Measurements from ENCODE around the gene SH3PXD2B.
"Not testable (repeated sequence)": the region's sequence is repeated elsewhere in the genome, so short reads cannot be mapped to it uniquely, and the experiment has no call there.

The SH3PXD2B gene

GRCh38 chr5:172411484-172412072, 42.7 kb downstream of the SH3PXD2B start:
- no peak overlapping the region for H3K9ac ChIP-seq (ENCODE audit: low read length)
- no peak overlapping the region for H2AFZ ChIP-seq (ENCODE audit: low read length)
- no peak overlapping the region for H3K27ac ChIP-seq (ENCODE audit: low read depth, low read length, poor library complexity, severe bottlenecking)
- no peaks in the 10 kb centered on the region for H3K9me3 ChIP-seq (ENCODE audit: low read length)
- H3K4me2 ChIP-seq (ENCODE audit: low read length): no peak overlapping the region
- no peak overlapping the region for H3K4me3 ChIP-seq (ENCODE audit: low read depth, low read length, poor library complexity, severe bottlenecking)
- no peaks in the 10 kb centered on the region for H3K9me2 ChIP-seq (ENCODE audit: low read depth, low read length)
- no peaks in the 10 kb centered on the region for H3K79me2 ChIP-seq (ENCODE audit: insufficient read depth, low read length)
- no peaks in the 10 kb centered on the region for H3F3A ChIP-seq (ENCODE audit: insufficient read depth, low read length)
- no peaks in the 10 kb centered on the region for H3K36me3 ChIP-seq (ENCODE audit: insufficient read depth, low read length)
- H3K4me1 ChIP-seq (ENCODE audit: insufficient read depth, low read length, severe bottlenecking): no peaks in the 10 kb centered on the region
- TF ChIP-seq EZH2 (IDR thresholded peaks at IDR 0.05; ENCODE audit: borderline replicate concordance, low read length) (no peak), CTCF (IDR thresholded peaks at IDR 0.05; ENCODE audit: low read length) (no peak)
- peaks cover 3% of the 10 kb centered on the region; the same call in 1 of the 2 replicates for H3K27me3 ChIP-seq (ENCODE audit: insufficient read depth, low read length)
- H4K20me1 ChIP-seq (ENCODE audit: insufficient read depth, low read length): no peaks in the 10 kb centered on the region

- no peaks in the 10 kb centered on the region for H4K20me1 ChIP-seq (ENCODE audit: insufficient read depth, low read length)
- H3K36me3 ChIP-seq (ENCODE audit: insufficient read depth, low read length): no peaks in the 10 kb centered on the region
- H3K27ac ChIP-seq (ENCODE audit: low read depth, low read length, poor library complexity, severe bottlenecking): no peak overlapping the region
- no peaks in the 10 kb centered on the region for H3K9me3 ChIP-seq (ENCODE audit: low read length)
- H3K9ac ChIP-seq (ENCODE audit: low read length): no peak overlapping the region
- H3K27me3 ChIP-seq (ENCODE audit: insufficient read depth, low read length): peaks cover 3% of the 10 kb centered on the region; the same call in 1 of the 2 replicates
- H3K4me2 ChIP-seq (ENCODE audit: low read length): no peak overlapping the region
- no peak overlapping the region for H3K4me3 ChIP-seq (ENCODE audit: low read depth, low read length, poor library complexity, severe bottlenecking)
- no peaks in the 10 kb centered on the region for H3K79me2 ChIP-seq (ENCODE audit: insufficient read depth, low read length)
- no peak for TF ChIP-seq CTCF (IDR thresholded peaks at IDR 0.05; ENCODE audit: low read length)
- no peak for TF ChIP-seq EZH2 (IDR thresholded peaks at IDR 0.05; ENCODE audit: borderline replicate concordance, low read length)
- H3F3A ChIP-seq (ENCODE audit: insufficient read depth, low read length): no peaks in the 10 kb centered on the region
- H3K4me1 ChIP-seq (ENCODE audit: insufficient read depth, low read length, severe bottlenecking): no peaks in the 10 kb centered on the region
- H2AFZ ChIP-seq (ENCODE audit: low read length): no peak overlapping the region
- no peaks in the 10 kb centered on the region for H3K9me2 ChIP-seq (ENCODE audit: low read depth, low read length)
Observed at GRCh38 chr5:172410662-172411483, 43.5 kb downstream of the SH3PXD2B start.

GRCh38 chr5:172410160-172410559, 44.2 kb downstream of the SH3PXD2B start:
- Histone ChIP-seq H3K4me2 (ENCODE audit: low read length) (no peak overlapping the region), H2AFZ (ENCODE audit: low read length) (no peak overlapping the region), H3K4me3 (ENCODE audit: low read depth, low read length, poor library complexity, severe bottlenecking) (no peak overlapping the region), H3K27ac (ENCODE audit: low read depth, low read length, poor library complexity, severe bottlenecking) (no peak overlapping the region), H3F3A (ENCODE audit: insufficient read depth, low read length) (no peaks in the 10 kb centered on the region), H3K9me2 (ENCODE audit: low read depth, low read length) (no peaks in the 10 kb centered on the region), H3K9me3 (ENCODE audit: low read length) (no peaks in the 10 kb centered on the region), H3K27me3 (ENCODE audit: insufficient read depth, low read length) (peaks cover 3% of the 10 kb centered on the region; the same call in 1 of the 2 replicates), H3K36me3 (ENCODE audit: insufficient read depth, low read length) (no peaks in the 10 kb centered on the region), H3K9ac (ENCODE audit: low read length) (no peak overlapping the region), H4K20me1 (ENCODE audit: insufficient read depth, low read length) (no peaks in the 10 kb centered on the region), H3K79me2 (ENCODE audit: insufficient read depth, low read length) (no peaks in the 10 kb centered on the region), H3K4me1 (ENCODE audit: insufficient read depth, low read length, severe bottlenecking) (no peaks in the 10 kb centered on the region)
- no peak for TF ChIP-seq EZH2 (IDR thresholded peaks at IDR 0.05; ENCODE audit: borderline replicate concordance, low read length)

GRCh38 chr5:172409477-172409876, 44.8 kb downstream of the SH3PXD2B start:
- not testable (repeated sequence) for H3K9me2 ChIP-seq (ENCODE audit: low read depth, low read length); H4K20me1 ChIP-seq (ENCODE audit: insufficient read depth, low read length); H3K27me3 ChIP-seq (ENCODE audit: insufficient read depth, low read length); H3K4me3 ChIP-seq (ENCODE audit: low read depth, low read length, poor library complexity, severe bottlenecking); H3K4me1 ChIP-seq (ENCODE audit: insufficient read depth, low read length, severe bottlenecking); H3F3A ChIP-seq (ENCODE audit: insufficient read depth, low read length); H3K79me2 ChIP-seq (ENCODE audit: insufficient read depth, low read length); H3K27ac ChIP-seq (ENCODE audit: low read depth, low read length, poor library complexity, severe bottlenecking); H3K4me2 ChIP-seq (ENCODE audit: low read length); H3K9me3 ChIP-seq (ENCODE audit: low read length); H2AFZ ChIP-seq (ENCODE audit: low read length); H3K9ac ChIP-seq (ENCODE audit: low read length); H3K36me3 ChIP-seq (ENCODE audit: insufficient read depth, low read length)

All from OCI-LY1 (cell line).